Gastroesophageal sphincter (tissue), 4 donors: ENCODE results near the gene TBX6. TPM values are rescaled to one million over a fixed set of nuclear protein-coding genes. Genes with fewer than 3 reads are reported as not detected.

Experiments
- ATAC-seq: fragments of 150-250 bp; one replicate; pipeline ENCODE4 v1.9.1; 2016; ENCODE audit warnings: mild to moderate bottlenecking, moderate library complexity
- H3K27ac ChIP-seq, 4 donors: fragments of 200-600 bp; sonication (generic) in 3 of 4; 1 replicate in 3 of 4; 2 replicates in 1 of 4; pipeline ENCODE4 v1.5.1; 2016 to 2019
- H3K27me3 ChIP-seq: fragments of 200-600 bp; sonication (generic); one replicate; pipeline ENCODE4 v1.5.1; 2019
- H3K36me3 ChIP-seq, 2 donors: fragments of 200-600 bp; sonication (generic); one replicate each; pipeline ENCODE4 v1.5.1; 2019; ENCODE audit warnings: control low read depth in 1 of 2
- H3K4me1 ChIP-seq, 3 donors: fragments of 200-600 bp; sonication (generic); 1 replicate in 2 of 3; 2 replicates in 1 of 3; pipeline ENCODE4 v1.5.1; 2016 to 2019; ENCODE audit warnings: control low read depth in 2 of 3
- H3K4me3 ChIP-seq, 2 donors: fragments of 200-600 bp; sonication (generic); one replicate each; pipeline ENCODE4 v1.5.1; 2019; ENCODE audit warnings: mild to moderate bottlenecking in 1 of 2, moderate library complexity in 1 of 2
- H3K9me3 ChIP-seq, 3 donors: fragments of 200-600 bp; sonication (generic); one replicate each; pipeline ENCODE4 v1.5.1; 2017 to 2019; ENCODE audit warnings: control low read depth in 2 of 3
- EP300 ChIP-seq: sonication (generic); formaldehyde crosslinking; IDR thresholded peaks from one replicate; pipeline ENCODE4 v1.6.1; 2017; ENCODE audit warnings: antibody characterized with exemption, mild to moderate bottlenecking
- POLR2A ChIP-seq, 2 donors: fragments of 450-650 bp; IDR thresholded peaks; one replicate each; pipeline ENCODE4 v1.6.1; 2017; ENCODE audit warnings: antibody characterized with exemption in 2 of 2, mild to moderate bottlenecking in 2 of 2, moderate library complexity in 1 of 2
- POLR2AphosphoS5 ChIP-seq: sonication (generic); formaldehyde crosslinking; IDR thresholded peaks from one replicate; pipeline ENCODE4 v1.6.1; 2017; ENCODE audit warnings: antibody characterized with exemption
- WGBS, 2 donors: methylation state at CpG; one replicate each; pipeline ENCODE4 v1.1.5; 2018; ENCODE audit warnings: low coverage in 1 of 2; 5-methylcytosine and 5-hydroxymethylcytosine counted together
- total RNA-seq, 4 donors: library from RNA; depleted of rRNA; stranded (reverse); fragments of >200 nt; gene quantifications; one replicate each; pipeline ENCODE4 v1.1.0, GENCODE V29; 2016
- TF ChIP-seq, protein P1 (sequence below), 4 experiments: fragments of 200-600 bp in 2 of 4; fragments of 450-650 bp in 2 of 4; sonication (generic) in 1 of 4; IDR thresholded peaks; one replicate each; pipeline ENCODE4 v1.5.1; 2017 to 2019; ENCODE audit warnings: antibody characterized with exemption in 4 of 4, mild to moderate bottlenecking in 2 of 4, moderate library complexity in 2 of 4

Gene TBX6
- total RNA-seq, 4 donors from 2014 or later = 0.40 to 0.84 (median 0.45) TPM

DNA sequence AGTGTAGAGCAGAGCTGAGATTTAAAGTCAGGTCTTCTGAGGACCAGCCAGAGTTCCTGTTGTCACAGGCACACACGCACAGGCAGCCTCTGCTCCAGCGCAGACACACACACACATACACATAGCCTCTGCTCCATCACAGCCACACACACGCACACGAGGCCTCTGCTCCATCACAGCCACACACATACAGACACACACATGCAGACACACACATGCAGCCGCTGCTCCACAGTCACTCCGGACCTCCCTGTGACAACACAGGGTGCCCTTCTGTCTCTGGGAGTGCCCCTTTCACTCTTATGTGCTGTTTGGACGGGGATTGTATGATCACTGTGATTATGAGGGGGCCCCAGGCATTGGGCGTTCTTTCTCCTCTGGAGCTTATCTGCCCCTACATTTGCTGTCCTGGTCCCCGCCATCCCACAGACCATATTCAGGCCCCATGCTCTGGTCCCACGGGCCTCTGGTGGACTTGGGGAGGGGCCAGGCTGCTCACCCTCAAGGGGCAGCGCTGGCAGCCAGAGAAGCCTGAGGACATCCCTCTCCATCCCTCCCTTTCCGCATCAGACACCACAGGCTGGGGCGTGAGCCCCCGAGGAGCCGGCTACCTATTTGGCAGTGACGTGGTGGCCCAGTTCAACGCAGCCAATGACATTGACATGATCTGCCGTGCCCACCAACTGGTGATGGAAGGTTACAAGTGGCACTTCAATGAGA, 7.5 kb downstream of the TBX6 start:
- Histone ChIP-seq H3K27me3 (no peaks in the 10 kb centered on the region), H3K4me1 (peaks cover 0 to 26% (median 5%) of the 10 kb centered on the region in 3 donors), H3K36me3 (peaks cover 0 to 67% of the 10 kb centered on the region in 2 donors), H3K4me3 (no peak overlapping the region), H3K9me3 (no peaks in the 10 kb centered on the region), H3K27ac (peak overlapping the region in 3 of 4 donors; percentile 43 to 59 (median 57))
- no peak for ATAC-seq
- 52 to 60% methylated on average over 1 to 3 of the region's 18 CpGs for WGBS, 2 donors
- no peak for TF ChIP-seq POLR2A (IDR thresholded peaks at IDR 0.05)
- TF ChIP-seq POLR2AphosphoS5 = no peak
- TF ChIP-seq, protein P1, sequence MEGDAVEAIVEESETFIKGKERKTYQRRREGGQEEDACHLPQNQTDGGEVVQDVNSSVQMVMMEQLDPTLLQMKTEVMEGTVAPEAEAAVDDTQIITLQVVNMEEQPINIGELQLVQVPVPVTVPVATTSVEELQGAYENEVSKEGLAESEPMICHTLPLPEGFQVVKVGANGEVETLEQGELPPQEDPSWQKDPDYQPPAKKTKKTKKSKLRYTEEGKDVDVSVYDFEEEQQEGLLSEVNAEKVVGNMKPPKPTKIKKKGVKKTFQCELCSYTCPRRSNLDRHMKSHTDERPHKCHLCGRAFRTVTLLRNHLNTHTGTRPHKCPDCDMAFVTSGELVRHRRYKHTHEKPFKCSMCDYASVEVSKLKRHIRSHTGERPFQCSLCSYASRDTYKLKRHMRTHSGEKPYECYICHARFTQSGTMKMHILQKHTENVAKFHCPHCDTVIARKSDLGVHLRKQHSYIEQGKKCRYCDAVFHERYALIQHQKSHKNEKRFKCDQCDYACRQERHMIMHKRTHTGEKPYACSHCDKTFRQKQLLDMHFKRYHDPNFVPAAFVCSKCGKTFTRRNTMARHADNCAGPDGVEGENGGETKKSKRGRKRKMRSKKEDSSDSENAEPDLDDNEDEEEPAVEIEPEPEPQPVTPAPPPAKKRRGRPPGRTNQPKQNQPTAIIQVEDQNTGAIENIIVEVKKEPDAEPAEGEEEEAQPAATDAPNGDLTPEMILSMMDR (IDR thresholded peaks at IDR 0.05) = no peak
- no peak for TF ChIP-seq EP300

DNA sequence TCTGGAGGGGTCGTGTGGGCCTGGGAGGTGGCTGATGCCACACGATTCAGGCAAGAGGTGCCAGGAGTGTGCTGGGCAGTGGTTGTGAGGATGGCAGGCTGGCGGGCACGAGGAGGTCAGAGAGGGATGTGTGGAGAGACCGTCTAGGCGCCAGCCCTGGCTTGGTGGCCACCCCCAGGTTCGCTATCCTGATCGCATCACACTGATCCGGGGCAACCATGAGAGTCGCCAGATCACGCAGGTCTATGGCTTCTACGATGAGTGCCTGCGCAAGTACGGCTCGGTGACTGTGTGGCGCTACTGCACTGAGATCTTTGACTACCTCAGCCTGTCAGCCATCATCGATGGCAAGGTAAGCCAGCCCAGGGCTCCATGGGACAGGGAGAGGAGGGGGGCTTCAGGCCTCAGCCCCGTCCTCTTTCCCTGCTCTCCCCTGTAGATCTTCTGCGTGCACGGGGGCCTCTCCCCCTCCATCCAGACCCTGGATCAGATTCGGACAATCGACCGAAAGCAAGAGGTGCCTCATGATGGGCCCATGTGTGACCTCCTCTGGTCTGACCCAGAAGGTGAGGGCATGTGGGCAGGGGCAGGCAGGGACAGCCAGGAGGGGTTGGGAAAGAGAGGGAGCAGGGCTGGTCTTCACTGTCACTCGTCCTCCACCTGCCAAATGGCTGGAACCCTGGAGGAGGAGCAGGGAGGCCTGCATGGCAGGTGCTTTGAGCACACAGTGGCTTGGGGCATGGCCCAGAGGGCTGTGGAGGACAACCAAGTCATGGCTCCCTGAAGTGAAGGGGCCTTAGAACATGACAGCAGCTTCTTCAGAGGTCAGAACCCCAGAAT, 8.3 kb downstream of the TBX6 start:
- Histone ChIP-seq H3K9me3 (no peaks in the 10 kb centered on the region), H3K27me3 (no peaks in the 10 kb centered on the region), H3K27ac (no peak overlapping the region), H3K4me3 (no peak overlapping the region), H3K4me1 (peaks cover 0 to 32% (median 5%) of the 10 kb centered on the region in 3 donors), H3K36me3 (peaks cover 0 to 75% of the 10 kb centered on the region in 2 donors)
- 17% methylated on average over 1 of the region's 24 CpGs; no CpG with 5 or more reads in 1 of the 2 donors for WGBS, 2 donors
- no peak for ATAC-seq
- TF ChIP-seq EP300 = no peak
- no peak for TF ChIP-seq POLR2A (IDR thresholded peaks at IDR 0.05)
- TF ChIP-seq POLR2AphosphoS5 = no peak
- TF ChIP-seq, protein P1 (IDR thresholded peaks at IDR 0.05) = no peak

DNA sequence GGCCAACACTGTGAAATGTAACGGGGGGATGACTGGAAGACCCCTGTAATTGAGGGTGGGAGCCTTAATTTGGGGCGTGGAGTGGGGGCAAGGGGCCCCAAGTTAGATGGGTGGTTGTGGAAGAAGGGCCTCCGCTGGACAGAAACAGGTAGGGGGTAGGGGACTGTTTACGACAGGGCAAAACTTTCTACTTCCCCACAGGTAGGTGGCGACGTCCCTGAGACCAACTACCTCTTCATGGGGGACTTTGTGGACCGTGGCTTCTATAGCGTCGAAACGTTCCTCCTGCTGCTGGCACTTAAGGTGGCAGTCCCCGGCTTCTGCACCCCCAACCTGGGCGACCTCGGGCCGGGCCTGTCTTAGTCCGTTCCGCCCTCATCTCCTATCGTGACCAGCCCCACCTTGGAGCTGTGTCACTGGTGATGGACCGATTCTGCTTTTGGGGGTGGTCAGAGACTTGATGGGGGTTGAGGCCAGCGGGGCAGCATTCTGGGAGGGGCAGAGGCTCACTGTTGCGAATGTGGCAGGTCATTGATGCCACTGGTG, 9.1 kb downstream of the TBX6 start:
- 84 to 100% methylated on average over 1 to 7 of the region's 20 CpGs for WGBS, 2 donors
- no peak for ATAC-seq
- TF ChIP-seq POLR2A (IDR thresholded peaks at IDR 0.05) (no peak), POLR2AphosphoS5 (no peak), EP300 (no peak)
- TF ChIP-seq, protein P1 (IDR thresholded peaks at IDR 0.05) = no peak
- Histone ChIP-seq H3K27me3 (no peaks in the 10 kb centered on the region), H3K4me1 (peaks cover 0 to 40% (median 7%) of the 10 kb centered on the region in 3 donors), H3K4me3 (no peak overlapping the region), H3K36me3 (peaks cover 0 to 84% of the 10 kb centered on the region in 2 donors), H3K27ac (no peak overlapping the region), H3K9me3 (no peaks in the 10 kb centered on the region)

DNA sequence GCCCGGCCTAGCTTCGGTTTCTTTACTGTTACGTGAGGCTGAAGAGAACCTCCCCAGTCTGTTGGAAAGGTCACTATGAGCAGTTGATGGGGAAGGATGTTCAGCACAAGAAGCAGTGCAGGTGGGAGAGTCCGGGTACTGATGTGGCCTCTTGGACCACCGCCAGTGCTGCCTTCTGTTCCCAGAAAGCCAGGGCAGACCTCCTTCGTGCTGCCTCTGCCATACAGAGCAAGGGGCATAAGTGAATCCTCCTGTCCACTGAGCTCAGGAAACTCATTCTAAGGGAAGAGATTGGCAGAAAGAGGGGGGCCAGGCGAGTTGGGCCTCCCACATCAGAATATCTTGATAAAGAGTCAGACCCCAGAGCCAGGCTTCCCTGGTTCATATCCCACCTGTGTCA, 12.2 kb downstream of the TBX6 start:
- Histone ChIP-seq H3K27me3 (no peaks in the 10 kb centered on the region), H3K9me3 (no peaks in the 10 kb centered on the region), H3K36me3 (peaks cover 0 to 75% of the 10 kb centered on the region in 2 donors), H3K4me3 (no peak overlapping the region), H3K27ac (no peak overlapping the region), H3K4me1 (peaks cover 0 to 45% (median 17%) of the 10 kb centered on the region in 3 donors)
- ATAC-seq = no peak
- WGBS, 2 donors = 74 to 80% methylated on average over 1 to 7 of the region's 7 CpGs
- TF ChIP-seq POLR2AphosphoS5 = no peak
- no peak for TF ChIP-seq POLR2A (IDR thresholded peaks at IDR 0.05)
- TF ChIP-seq EP300 = no peak
- TF ChIP-seq, protein P1 (IDR thresholded peaks at IDR 0.05) = no peak
